Astrocyte of the spinal cord (primary cell): ENCODE data around the gene OSBPL10.

ENCODE experiments used
- DNase-seq: peaks from one replicate; pipeline ENCODE4 v3.0.0; 2011; ENCODE audit warnings: low read depth, low spot score
- H3K4me3 ChIP-seq: 2 replicates; pipeline ENCODE4 v1.5.1; 2011; ENCODE audit warnings: low read depth, mild to moderate bottlenecking, low read length, moderate library complexity
- CTCF ChIP-seq: IDR thresholded peaks from 2 replicates; pipeline ENCODE4 v1.5.1; 2012; ENCODE audit warnings: low read depth, mild to moderate bottlenecking, low read length, inconsistent platforms
- in situ Hi-C: cut with HindIII; loops from 2 replicates; pipeline ENCODE4 v1.10.0; 2017; ENCODE audit warnings: low sequenced_read_pairs

The OSBPL10 gene

GRCh38 chr3:31713816-31714215 is 267.2 kb downstream of the OSBPL10 start:
- in situ Hi-C loops = no loop called here
- no peak overlapping the region for H3K4me3 ChIP-seq
- TF ChIP-seq CTCF = no peak
- DNase-seq = no peak

GRCh38 chr3:31710123-31710803 is 270.8 kb downstream of the OSBPL10 start:
- no peak for DNase-seq
- TF ChIP-seq CTCF = no peak
- in situ Hi-C loops = no loop called here
- no peak overlapping the region for H3K4me3 ChIP-seq

- no peak overlapping the region for H3K4me3 ChIP-seq
- in situ Hi-C loops = no loop called here
- TF ChIP-seq CTCF = no peak
- no peak for DNase-seq
Measured at GRCh38 chr3:31709526-31709925, 271.5 kb downstream of the OSBPL10 start.

- in situ Hi-C loops = no loop called here
- DNase-seq = no peak
- TF ChIP-seq CTCF = no peak
- no peak overlapping the region for H3K4me3 ChIP-seq
Measured at GRCh38 chr3:31709005-31709404, 272.1 kb downstream of the OSBPL10 start.

GRCh38 chr3:31707286-31707685 is 273.8 kb downstream of the OSBPL10 start:
- no peak for TF ChIP-seq CTCF
- in situ Hi-C loops = no loop called here
- no peak for DNase-seq
- no peak overlapping the region for H3K4me3 ChIP-seq

- in situ Hi-C loops = no loop called here
Measured at GRCh38 chr3:31705736-31706135, 275.3 kb downstream of the OSBPL10 start.

More at GRCh38 chr3:31705736-31706135, 275.3 kb downstream of the OSBPL10 start:
- DNase-seq = no peak
- H3K4me3 ChIP-seq = no peak overlapping the region
- TF ChIP-seq CTCF = no peak
